T-helper 2 cell (primary cell): Measurements from ENCODE around the gene NPS.

Source experiments
- DNase-seq, 5 experiments: peaks; one replicate each; pipeline versions ENCODE4 v3.0.0 to v3.0.0-alpha.2; 2012 to 2022
- total RNA-seq, 2 donors: gene quantifications; one replicate each; lab custom pipeline; 2026; lab: John Stamatoyannopoulos, UW

NPS gene, protein sequence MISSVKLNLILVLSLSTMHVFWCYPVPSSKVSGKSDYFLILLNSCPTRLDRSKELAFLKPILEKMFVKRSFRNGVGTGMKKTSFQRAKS
- 0 reads per million in 2 donors for total RNA-seq

DNA sequence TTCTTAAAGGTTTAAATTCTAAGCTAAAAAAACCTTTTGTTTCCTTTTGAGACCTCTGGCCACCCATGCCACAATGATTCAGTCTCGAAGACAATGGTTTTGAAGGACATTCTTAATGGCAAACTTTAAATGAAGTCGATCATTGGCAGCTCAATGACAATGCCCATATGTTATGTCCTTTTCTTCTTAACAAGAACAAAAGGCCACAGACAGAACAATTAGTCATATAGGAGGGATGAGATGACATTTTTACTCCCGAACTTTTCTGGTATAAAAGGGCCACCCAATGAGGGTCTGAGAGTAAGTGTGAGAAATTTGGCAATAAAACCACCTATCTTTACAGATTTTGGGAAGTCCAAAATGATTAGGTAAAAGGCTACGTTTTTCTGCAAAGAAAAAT lies at the start of gene NPS:
Gene NPS (plus strand): TSS at position 301 of the 400 bp plus-strand sequence. CDS start 60 bp downstream, at position 361.
- DNase-seq: no peak

DNA sequence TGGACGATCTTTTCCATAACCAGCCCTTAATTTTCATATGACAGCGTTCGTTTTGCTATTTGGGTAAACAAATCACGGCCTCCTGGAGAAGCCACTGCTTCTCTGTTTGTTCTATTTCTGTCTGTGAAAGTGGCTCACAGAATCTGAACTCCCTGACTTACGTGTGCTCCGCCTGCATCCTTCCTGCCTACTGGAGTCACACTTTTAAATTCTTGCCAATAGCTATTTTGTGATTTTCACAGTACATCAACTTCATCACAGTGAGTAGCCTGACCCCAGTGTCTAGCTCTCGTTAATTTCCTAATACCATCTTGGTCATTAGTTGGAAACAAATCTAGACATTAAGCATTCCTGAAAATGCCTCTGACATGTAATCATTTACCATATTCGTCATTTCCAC lies 49.0 kb upstream of the NPS start:
- no peak for DNase-seq

DNA sequence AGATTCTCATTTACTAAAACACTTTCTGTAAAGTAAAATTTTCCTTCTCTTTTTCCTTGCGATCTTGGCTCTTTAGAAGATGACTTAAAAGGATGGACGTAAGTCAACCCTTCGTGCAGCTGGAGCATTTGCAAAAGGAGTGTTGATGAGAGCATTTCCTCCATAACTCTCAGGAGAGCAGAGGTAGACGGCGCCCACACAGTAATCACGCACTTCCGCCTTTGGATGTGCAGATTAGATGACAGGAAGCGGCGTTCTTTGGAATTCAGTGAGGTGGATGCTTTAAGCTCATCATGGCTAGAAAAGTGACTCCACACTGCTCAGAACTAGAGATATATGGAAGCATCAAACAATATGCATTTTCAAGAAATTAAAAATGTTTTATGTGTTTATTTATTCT lies 43.0 kb upstream of the NPS start:
- DNase-seq: no peak

DNA sequence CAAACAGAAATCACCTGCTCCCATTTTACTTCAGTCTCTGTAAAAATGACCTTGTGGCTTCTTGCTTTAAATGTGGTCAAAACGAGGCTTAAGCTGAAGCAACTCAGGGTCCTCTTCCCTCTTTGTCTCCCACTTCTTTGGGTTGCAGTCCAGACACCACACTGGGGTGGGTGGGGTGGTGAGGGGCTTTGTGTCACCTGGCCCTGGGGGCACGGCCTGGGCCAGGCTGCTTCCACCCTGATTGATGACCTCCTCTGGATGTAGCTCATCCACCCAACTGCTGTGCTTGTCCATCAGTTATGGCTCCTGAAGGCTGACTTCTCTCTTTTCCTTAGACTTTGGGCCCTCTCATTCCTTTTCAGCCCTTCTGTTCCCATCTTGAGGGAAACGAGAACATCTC lies 26.8 kb upstream of the NPS start:
- no peak for DNase-seq

DNA sequence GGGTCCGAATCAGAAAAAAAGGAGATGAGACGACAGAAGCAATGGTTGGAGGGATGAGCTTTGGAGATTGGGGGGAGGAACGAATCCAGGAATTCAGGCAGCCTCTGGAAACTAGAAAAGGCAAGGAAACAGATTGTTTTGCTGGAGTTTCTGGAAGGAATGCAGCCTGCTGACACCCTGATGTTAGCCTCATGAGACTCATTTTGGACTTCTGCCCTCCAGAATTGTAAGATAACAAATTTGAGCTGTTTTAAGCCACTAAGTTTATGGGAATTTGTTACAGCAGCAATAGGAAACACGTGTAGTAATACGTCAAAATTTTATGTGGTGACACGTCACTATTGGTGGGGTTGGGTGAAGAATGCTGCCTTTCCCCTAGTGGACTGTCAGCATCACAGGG lies 25.6 kb upstream of the NPS start:
- no peak for DNase-seq

DNA sequence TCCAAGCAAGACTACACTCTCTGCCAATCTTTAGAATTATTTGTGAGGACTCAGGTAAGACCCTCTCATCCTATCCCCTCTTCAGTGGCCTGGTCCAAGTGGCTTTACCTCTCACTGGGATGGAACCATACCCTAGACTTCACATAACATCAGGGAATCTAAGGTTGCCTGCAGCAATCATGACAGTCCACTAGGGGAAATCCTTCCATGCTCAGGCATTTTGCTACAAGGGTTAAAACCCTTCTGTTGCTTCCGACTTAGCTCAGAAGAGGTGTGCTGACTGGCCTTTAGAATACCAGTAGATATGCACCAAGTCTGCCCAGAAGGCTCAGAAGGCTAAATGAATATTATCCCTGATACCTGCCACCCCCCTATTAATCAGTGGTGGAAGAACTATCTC lies 24.9 kb upstream of the NPS start:
- DNase-seq: no peak

DNA sequence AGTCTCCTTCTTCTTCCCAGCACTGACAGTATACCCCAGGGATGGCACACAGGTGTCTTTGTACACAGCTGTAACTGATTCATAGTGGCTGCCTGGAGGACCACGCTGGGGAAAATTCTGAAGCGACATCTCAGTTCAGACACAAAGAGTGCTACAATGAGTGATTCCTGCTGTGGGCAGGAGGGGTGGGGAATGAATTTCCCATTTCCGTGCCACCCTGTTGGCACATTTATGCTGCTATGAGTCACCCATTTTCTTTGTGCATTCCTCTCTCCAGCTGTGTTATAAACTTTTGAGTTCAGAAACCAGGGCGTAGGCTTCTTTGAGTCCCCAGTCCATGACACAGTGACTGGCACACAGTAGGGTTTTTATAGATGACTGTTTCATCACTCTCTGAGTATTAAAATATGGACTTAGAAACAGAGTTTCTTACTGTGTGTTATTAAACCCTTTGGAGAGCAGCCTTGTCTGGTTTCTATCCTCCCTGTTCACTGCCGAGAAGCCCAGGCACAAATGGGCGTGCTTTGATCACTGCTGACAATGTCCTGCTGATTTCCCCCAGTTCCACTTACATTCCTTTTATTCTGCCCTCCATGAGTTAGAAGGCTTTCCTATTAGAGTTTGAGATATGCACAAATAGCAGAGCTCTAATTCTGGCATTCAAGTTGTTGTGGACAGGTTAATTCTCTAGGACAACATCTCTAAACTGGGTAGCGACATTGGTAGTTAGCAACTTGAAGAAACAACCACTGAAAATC lies 24.0 kb upstream of the NPS start:
- DNase-seq: no peak

DNA sequence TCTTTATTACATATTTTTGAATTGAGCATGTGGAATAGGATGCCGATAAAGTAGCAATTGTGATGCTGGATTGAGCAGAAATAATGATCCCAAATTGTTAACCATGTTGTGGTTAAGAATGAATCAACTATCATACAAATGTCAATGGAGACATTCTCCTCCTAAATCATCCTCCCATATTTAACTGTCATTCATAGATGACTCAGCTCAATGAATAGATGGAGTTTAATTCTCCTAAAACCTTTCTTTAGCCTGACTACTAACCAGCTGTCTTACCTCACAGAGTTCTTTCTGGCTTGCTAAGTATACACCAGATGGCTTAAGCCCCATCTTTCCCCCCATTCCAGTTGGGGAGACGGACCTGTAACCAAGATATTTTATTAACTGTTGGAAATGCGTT lies 23.4 kb upstream of the NPS start:
- no peak for DNase-seq

DNA sequence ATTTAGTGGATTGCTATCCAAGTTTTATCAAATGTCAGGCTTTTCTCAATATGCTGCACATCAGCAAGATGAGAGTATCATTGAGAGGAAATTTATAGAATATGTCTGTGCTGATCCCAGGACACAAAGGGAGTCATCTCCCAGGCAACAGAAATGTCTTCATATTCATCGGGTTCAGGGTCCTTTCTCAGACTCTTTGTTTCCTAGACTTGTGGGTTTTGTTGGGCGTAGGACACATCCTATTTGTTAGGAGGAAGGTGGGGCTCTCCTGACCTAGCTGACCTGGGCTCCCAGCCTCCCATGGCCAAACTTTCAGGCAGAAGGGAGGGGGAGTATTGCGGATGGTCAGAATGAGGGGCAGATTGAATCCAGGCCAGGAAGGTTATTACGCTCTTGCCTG lies 22.9 kb upstream of the NPS start:
- DNase-seq: no peak

DNA sequence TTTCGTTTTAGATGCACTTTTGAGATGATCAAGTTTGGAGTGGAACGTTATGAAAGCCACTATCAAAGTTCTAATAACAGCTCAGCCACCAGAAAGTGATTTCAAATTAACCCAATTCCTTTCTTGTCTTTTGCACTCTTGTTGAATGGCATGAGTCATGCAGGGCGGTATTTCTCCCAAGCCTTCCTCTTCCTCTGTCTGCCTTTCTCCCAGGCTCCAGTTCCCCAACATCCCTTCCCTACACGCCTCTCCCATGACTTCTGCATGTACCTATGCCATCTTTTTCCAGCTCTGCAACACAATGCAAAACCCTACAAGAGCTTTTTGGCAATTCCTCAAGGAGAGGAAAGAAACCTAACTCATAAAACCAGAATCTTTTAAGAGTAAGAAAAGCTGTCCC lies 21.8 kb upstream of the NPS start:
- no peak for DNase-seq

DNA sequence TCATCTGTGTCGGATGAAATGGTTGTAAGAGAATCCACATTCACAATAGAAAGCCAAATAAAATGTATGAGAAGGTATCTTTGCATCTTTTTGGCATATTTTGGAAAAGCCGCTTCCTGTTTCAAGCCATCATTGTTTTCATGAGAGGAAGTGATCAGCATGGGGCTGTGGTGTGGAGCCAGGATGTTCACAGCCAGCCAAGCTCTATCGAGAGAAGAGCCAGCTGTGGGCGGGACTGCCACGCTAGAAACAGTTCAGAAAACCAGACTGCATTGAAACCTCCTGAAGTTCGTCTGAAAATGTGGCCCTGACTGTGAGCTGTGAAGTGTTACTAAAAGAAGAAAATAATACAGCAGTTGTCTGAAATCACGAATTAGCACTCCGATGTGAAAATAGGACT lies 21.2 kb upstream of the NPS start:
- DNase-seq: no peak

DNA sequence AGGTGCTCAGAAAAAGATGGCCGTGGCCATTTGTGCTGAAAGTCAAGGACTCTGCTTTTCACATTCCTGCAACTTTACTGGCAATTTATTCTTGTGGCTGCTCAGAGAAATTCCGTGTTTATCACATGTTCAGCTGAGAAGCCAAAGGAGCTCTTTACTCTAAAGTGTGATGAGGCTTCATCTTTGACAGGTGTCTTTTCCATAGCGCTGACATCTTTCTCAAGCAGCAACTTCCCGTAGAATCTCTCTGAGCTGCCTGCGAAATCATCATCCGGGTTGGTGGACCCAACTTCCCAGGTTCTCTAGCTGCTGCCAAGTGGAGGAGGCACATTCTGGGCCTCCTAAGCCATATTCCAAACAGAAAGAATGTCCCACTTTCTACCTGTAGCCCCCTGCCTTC lies 16.9 kb upstream of the NPS start:
- DNase-seq: no peak

DNA sequence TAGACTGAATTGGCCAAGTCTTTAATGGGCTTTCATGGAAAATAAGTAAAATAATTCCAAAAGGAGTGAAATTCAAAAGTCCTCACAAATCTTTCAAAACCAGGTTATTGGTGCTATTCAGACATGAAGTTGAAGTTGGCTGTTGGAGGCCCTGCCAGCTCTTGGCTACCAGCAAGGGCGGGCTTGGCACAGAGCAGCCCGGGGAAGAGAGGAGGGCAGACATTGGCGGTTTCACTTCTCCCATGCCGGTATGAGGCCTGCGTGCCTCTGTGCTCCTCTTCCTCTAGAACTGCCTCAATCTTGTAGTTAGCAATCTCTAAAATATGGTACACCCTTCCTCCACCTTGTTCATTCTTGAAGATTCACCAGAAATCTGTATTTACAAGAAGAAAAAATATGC lies 16.4 kb upstream of the NPS start:
- DNase-seq: no peak

DNA sequence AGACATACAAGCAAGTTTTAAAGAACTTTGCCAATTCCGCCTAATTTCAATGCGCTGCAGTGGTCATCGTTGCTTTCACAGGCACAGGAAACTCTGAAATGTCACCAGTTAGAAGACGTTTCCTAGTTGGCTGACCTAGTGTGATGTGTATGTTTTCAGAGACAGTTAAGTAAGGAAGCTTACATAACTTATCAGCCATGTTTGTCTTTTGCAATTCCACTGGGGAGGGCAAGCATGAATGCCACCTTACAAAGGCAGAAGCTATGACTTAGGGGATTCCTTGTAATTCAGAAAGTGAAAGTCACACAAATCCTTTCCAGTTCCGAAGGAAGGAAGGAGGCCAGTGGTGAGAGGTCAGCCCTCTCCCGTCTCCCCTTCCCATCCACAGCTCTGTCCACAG lies 15.0 kb upstream of the NPS start:
- DNase-seq: no peak

DNA sequence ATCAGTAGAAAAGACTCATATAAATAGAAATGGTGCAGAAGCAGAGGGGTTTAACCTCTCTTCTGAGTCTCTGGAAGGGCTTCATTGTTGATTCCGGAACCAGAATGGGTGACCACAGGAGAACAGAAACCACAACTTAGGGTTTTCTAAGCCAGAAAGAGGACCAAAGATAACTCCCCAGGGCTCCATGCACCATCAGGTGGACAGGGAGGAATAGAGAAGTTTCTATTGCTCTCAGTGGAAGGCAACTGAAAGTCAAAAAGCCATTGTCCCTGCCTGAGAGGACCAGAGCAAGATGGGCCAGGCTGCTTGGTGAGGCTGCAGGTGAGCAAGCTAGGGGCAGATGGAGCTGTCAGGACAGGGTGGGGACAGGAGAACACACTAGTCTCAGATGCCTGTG lies 14.6 kb upstream of the NPS start:
- no peak for DNase-seq

DNA sequence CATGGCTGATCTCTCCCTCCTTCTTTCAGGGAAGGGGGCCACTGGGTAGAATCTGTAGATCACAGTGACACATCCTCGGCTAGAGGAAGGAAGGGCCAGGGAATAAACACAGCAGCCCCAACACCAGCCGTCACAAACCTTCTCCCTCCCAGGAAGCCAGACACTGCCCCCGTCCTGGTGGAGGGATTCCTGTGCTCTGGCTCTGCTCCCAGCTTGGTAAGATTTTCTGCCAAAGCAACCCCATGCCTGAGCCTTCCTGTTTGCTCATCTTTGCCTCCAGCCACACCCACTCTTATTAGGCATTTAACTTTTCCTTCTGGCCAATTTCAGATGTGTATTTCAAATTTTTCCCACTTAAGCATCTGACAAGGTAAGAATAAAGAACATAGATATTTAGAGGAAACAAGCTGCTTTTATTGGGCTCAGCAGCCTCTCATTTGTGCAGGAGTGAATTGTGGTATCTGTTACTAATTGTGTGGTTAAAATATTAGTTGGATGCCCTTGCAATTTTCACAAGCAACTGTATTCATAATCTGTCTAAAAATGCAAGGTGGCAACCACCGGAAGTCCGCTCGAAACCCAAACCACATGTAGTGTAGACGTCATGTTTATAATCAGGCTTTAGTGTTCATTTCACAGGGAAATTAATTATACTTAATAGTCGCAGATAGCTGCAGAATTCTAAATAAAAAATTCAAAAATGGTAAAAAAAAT lies 13.2 kb upstream of the NPS start:
- DNase-seq: no peak

DNA sequence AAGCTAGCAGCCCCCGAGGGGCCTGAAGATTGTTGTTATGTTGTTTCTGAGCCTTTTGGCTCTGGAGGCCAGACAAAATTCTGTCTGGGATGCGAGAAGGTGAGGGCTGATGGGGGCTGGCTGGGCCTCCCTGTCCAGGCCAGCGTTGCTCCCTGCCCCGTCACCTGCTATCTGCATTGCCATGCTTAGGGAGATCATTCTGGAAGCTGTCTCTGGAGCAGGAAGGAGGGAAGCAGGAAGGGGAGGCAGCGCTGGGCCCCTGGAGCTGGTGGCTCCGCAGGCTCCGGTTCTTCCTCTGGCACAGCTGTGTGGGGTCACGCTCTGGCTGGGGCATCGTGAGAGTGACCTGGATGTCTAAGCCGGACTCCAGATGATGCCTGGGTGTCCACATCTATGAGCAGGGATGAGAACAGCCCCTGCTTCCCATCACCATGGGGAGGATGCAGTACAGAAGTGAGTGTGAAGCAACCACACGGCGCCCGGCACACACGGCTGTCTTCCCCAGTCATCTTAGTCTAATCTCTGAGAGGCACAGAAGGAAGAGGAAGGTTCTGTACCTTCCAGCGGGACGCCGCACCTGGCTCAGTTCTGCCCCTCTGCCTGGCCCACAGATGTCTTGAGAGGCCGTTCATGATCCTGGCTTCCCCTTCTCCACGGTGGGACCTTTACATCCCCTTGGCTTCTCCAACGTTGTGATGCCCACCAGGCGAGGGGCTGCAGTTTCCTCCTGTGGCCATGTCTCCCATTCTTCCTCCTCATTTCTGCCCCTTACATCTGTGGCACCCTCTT lies 11.9 kb upstream of the NPS start:
- DNase-seq: no peak

DNA sequence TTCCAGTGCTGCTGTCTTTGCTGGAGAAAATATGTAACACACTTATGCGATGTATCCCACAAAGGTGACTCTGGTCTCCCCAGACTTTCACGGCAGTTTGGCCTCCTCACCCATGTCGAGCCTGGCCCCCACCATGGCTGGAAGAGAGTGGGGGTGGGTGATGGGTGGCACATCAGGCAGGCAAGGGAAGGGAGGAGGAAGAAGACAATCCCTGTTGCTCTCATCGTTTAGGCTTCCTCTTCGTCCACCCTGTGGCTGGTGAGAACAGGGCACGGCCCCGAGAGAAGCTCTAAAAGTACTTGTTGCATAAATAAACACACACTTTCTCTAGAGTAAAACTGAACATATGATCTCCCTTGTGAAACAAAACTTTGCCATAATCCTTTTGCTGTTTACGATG lies 11.2 kb upstream of the NPS start:
- no peak for DNase-seq

DNA sequence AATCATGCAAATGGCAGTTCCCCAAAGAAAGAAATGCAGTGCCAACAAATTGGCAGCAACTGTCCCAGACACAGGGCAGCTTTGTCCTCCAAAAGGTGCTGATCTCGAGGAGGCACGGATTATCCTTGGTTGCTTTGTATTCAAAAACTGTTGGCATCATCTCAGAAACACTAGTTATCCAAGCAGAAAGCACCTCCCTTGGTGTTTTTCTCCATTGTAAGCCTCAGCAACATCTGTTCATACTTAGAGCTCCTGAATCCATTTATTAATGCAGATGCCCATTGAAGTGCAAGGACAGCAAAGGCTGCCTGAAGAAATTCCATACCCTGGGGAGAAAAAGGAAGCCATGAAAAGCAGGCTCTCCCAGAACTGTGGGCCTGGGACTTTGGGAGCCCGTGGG lies 1.1 kb upstream of the NPS start:
- DNase-seq: no peak

DNA sequence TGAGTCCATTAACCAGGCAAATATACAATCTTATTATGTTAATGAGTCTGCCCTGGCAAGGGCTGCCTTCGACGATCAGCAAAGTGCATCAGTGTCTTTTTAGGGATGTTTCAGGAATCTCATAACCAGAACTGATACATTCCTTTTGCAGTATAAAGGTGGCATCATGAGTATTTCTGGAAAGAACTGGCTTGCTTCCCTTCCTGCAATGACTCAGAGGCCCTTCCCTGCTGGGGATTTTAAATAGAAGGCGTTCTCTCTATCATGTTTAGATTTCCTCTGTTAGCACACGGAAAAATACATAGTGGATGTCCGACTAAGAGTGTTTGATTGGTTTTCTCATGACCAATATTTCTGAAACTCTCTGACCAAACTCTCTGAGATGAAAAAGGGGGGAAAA lies 1.8 kb downstream of the NPS start:
- no peak for DNase-seq

DNA sequence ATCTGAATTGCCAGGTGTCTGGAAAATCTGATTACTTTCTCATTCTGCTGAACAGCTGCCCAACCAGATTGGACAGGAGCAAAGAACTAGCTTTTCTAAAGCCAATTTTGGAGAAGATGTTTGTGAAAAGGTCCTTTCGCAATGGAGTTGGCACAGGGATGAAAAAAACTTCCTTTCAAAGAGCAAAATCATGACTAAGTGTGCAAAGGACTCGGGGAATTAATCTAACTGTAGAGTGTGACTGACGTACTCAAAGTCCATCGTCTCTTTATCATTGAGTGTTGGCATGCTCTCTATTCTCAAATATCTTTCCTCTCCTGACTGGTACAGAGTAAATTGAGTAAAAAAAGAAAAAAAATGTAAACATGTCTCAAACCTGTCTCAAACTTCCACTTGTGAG lies 3.3 kb downstream of the NPS start:
- no peak for DNase-seq

DNA sequence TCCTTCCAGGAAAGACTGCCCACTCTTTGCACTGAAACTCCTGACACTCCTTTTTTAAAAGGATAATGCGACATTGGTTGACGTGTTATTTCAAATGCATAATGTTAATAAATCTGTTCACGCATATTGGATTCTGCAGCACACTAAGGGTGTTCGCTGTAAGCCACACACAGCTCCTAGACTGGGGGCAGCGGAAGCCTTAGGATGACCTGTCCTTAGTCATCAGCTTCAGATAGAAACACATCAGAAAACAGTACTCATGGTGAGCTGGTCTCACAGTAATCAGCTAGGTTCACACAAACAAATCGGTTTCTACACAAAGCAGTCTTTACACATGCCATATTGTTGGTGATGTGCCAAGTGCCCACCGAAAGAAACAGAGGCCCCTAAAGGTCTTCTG lies 4.3 kb downstream of the NPS start:
- DNase-seq: no peak

DNA sequence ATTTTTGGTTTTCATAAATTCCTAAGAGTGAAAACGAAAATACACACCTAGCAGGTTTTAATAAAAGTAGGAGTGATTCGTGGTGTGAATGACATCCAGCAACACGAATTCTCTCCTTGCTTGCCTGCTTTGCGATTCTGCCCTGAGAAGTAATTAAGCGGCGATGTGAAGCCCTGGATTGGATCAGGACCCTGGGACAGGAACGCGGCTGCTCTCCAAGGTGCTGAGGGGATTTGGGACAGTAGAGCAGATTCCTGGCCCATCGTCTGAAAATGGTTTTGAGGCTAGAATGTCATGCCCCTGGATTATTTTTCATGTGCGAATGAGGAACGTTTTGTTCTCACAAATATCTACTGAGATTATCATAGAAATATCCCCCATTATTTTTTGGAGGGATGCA lies 7.8 kb downstream of the NPS start:
- no peak for DNase-seq

DNA sequence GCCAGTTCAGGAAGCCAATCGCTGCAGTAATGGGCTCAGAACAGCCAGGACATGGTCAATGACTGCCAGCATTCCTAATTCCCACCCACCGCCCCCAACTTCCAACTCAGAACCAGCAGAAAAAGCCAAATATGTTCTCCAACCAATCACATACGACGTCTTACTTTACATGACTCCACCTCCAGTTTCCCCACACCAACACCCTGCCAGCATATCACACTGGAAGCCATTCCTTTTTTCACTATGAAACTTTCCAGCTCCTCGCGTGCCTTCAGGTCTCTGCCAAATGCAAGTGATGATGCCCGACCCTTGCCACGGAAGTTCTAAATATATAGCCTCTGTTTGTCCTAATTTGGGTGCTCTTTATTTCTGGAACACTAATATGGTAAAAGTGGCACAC lies 12.5 kb downstream of the NPS start:
- DNase-seq: no peak
